MV-4-11 (cell line): Measurements from ENCODE around the gene NAT8L.

Experiments
- DNase-seq: peaks from one replicate; lab custom pipeline; 2025; lab: John Stamatoyannopoulos, UW

Gene NAT8L

DNA sequence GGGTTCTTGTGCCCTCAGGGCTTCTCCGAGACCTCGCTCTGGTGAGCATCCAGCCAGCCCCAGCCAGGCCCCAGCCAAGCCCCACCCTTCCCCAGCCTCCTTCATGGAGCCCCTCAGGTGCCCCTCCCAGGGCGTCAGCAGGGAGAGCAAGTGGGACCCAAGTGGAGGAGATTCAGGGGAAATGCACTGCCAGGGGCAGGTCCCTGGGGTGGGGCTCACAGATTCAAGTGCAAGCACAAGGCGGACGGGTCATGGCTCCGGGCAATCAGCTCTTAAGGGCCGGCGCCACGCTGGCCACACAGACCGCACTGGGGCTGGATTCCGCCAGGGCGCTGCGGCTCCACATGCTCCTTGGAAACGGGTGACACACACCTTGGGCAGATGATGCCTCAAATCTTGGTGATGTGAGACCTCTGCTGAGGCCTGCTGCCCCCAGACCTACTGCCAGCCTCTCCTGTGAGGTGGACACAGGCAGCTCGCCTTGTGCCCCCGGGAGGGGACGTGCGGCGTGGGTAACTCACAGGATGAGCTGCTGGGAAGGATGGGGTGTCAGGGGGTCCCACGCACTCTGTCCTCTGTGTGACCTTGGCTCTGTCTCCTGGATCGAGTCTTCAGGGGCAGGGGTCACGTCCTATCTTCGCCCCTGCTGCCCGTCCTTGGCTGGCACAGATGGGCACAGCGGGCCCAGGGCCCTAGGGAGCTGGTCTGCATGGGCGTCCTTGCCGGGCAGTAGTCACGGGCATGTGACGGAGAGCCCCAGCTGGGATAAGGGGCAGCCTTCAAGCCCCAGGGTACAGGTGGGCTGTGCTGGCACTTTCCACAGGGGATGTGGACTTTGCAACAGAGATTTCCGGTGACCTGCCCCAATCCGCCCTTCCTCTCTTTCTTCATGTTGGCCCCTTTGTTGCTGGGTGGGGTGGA is 17.1 kb downstream of the NAT8L start:
- DNase-seq, result no peak

DNA sequence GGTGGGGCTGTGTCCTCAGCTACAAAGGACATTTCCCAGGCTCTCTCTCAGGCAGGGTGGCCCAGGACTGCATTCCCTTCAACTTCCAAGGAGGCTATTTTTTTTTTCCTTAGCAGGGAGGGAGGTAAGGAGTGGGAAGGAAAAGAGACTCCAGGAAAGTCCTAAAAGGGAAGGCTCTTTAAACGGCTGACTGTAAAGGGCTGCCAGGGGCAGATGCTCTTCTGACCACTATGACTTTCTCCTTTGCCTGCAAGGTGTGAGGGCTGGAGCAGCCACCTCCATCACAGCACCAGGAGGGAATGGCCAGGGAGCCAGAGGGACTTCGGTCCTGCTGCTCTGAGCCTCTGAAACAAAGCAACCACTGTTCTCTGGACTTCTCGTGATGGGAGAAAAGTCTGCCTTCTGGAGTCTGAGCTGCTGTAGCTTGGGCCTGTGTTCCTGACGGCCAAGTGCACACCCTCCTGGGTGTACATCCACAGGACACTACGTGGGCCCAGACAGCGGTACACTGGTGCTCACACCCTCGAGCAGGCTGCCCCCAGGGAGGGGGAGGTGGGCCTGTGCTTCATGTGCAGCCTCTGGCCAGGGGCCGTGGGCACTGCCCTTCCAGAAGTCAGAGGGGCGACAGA is 17.9 kb downstream of the NAT8L start:
- no peak for DNase-seq

DNA sequence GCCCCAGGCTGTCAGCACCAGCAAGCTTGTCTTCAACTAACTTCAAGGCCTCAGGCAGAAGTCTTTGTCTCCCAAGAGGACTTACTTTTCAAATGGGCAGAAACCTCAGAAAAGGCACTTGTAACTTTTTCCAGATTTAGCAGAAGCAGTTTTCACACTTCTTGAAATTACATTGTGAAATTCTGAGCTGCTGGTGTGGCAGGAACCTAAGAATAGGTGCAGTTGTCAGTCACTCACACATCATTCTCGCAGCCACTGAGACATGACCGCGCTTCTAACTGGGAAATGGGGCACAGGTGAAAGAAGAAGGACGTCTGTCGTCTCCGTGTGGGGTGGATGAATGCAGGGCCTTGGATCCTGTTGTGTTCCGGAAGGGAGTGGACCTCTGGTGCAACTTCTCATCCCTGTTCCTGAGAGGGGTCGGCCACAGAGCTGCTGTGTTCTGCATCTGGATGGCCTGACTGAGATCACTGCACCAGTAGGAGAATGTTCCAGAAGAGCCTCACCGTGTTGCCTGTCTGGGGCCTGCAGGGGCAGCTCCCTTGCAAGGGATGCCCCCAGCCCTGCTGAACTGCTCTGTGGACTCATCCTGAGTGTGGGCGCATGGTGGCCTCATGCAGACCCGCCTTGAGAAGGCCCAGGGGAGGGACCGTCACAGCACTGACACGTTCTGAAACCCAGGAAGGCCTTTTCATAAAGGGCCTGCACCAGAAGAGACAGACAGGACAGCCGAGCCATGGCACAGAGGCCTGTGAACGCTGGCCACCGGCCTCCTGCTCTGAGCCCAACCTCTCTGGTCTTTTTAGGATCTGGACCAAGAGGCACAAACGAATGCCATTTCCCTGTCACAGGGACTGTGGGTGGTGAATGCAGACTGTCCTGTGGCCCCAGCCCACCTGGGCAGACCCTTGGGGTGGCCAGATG is 18.7 kb downstream of the NAT8L start:
- peak; percentile 56 for DNase-seq

DNA sequence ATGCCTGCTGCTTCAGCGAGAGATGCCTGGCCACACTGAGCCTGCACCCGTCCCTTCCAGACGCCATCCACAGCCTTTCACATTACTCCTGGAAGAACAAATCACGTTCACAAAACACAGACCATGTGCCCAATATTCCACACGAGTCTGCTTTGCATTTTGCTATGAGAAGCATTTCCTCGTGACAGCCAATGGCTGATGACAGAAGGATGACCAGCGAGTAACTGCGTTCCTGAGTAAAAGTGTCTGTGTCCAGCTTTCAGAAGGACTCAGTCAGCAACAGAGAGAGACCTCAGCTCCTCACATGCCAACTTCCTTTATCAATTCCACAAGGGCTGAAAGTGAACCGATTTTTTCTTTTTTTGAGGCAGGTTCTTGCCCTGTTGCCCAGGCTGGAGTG is 19.5 kb downstream of the NAT8L start:
- DNase-seq, result no peak

DNA sequence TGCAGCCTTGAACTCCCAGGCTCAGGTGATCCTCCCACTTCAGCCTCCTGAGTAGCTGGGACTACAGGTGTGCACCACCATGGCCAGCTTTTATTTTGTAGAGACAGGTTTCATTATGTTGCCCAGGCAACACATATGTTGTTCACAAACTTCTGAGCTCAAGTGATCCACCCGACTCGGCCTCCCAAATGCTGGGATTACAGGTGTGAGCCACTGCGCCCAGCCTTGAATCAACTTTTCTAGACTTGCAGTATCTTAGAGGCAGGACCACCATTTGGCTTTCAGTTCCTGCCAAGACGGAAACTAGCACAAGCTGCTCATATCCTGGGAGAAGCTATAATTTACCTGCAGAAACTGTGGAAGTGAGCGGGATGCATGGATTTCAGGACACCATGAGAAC is 19.9 kb downstream of the NAT8L start:
- DNase-seq, result no peak

DNA sequence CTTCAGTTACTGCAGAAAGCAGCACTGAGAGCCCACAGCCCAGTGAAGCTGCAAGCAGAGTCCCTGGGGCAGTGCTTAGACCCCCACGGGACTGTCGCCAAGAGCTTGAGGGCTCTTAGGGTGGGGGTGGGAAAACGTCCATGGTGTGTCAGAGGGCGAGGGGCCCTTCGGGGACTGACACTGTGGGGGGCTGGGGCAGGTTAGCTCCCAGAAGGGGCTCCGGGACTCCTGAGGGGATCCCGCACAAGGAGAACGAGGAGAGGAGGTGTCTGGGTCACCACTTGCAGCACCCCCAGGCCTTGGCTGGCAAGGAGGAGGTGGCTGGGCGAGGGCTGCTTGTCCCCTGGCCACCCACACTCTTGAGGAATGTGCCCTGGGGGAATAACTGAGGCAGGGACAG is 20.8 kb downstream of the NAT8L start:
- no peak for DNase-seq

DNA sequence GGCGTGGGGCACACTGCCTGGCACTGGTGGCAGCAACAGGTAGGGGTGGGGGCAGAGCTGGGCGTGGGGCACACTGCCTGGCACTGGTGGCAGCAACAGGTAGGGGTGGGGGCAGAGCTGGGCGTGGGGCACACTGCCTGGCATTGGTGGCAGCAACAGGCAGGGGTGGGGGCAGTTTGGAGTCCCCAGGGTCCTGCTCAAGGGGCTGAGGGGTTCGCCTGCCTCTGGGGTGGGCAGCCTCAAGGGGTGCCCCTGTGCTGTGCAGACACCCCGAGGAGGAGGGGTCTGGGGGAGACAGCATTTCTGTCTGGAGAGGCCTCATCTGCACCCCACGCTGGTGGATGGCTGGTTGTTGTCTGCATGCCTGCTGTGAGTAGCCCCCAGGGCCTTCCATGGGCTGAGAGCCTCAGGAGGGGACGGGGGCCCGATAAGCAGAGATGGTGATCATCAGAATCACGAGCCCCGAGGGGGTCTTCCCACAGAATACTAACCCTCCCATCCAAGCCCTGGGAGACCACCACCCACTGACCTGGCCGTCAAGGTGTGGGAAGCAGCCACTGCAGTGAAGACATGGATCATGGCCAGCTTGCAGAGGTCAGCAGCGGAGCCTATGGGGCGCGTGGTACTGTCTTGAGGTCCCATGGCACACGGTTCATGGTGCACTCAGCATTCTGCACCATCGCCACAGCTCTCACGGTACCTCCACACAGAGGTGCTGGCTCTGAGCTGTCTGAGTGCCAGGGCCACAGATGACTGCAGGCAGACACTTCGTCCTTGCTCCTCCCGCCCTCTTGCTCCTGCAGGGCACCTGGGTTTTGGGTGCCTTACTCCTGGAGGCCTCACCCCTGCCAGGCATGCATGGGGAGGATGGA is 21.5 kb downstream of the NAT8L start:
- no peak for DNase-seq

DNA sequence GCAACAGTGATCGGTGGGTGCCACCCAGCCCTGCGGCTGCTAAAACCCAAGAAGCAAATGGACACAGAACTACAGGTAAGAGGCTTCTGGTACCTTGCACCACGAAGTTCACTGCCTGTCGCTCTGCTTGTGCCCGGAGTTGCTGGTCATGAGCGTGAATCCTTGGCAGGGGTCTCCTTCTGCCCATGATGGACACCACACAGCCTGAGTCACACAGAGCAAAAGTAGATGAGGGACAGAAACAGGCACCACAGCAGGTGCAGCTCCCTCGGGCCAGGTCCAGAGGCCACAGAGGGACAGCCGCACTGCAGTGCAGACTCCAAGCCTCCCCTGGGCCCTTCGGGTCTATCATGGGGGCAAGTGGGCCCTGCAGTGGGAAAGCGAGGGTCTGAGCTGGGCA is 22.4 kb downstream of the NAT8L start:
- no peak for DNase-seq

DNA sequence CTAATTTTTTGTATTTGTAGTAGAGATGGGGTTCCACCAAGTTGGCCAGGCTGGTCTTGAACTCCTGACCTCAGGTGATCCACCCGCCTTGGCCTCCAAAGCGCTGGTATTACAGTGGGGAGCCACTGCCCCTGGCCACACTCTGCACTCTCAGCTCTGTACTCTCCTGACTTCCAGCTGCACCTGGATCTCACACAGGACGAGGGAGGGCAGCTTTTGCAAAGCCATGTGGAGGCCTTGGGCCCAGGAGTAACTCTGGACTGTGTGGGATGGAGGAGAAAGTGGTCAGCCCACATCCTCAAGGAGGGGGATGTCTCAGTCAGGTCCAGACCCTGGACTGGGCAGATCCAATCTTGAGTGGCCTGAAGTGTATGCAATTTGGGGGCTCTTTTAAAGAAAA is 23.0 kb downstream of the NAT8L start:
- DNase-seq, result no peak

DNA sequence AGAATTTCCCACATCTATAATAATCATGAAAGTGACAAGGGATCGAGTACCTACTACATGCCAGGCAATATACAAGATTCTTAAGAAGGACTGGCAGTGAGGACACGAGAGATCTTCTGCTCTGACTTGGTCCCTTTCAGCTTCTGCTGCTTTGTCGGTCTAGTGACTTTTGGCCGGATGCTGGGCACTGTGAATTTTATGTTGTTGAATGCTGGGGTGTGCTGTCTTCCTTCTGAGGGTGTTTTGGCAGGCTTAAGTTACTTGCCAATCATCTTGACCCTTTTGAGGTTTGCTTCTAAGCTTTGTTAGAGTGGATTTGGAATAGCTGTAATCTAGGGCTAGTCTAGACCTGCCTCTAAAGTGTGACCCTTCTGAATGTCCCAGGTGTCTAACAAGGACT is 23.5 kb downstream of the NAT8L start:
- no peak for DNase-seq

DNA sequence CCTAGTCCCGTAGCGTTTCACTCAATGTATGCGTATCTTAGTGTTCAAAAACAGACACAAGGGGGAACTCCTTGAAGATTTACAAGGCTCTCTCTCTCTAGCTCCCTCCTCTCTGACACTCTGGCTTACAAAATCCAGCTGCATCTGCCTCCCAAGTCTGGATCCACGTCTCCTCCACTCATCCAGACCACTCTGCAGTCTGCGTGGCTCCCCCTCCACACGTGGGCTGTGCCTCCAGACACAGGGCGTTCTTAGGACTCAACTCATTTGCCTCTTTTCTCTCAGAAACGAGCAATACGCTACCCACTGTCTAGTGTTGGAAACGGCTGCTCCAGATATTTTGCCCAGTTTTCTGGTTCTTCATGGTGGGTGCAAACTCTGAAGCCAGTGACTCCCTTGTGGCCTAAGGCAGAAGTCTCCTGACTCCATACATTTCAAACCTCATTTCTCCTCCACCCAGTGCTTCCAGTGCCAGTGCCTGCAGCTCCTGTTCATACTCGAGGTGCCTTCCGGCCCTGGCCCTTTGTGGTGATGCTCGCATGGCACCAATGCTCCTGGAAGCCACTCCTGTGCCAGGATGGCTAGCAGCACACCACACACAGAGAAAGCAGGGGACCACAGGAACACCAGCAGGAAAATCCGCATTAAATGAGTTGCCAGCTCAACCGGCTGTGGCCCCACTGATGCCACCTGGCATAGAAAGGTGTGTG is 24.1 kb downstream of the NAT8L start:
- DNase-seq, result no peak

DNA sequence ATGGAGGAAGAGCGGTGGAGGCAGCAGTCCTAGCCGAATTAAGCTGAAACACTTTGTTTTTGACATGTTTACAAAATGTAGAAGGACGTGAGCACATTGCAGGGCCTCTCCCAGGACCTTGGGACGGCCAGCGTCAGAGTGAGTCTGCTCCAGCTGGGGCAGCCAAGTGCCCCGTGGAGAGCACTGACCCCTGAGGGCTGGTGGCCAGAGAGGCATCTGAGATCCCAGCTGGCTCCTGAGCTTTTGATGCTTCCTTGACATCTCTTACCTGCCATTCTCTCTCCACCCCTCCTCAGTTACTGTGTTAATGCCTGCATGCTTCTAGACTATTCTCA is 24.7 kb downstream of the NAT8L start:
- no peak for DNase-seq

DNA sequence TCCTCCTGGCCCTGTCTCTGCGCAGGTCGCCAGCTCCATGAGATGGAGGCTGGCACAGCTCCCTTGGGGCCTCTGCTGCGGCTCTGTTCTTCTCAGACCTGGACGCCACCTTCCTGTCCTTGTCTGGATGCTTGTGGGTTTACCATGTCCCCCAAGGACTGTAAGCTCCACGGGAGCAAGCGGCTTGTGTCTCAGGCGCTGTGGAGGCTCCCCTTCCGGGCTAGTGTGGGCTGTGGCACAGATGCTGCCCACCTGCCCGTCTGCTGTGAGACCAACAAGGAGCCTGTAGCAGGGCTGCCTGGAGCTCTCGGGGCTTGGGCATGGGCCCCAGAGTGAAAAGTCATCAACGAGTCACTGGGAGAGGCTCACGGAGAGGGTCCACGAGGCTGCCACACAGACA is 25.2 kb downstream of the NAT8L start:
- DNase-seq, result no peak

DNA sequence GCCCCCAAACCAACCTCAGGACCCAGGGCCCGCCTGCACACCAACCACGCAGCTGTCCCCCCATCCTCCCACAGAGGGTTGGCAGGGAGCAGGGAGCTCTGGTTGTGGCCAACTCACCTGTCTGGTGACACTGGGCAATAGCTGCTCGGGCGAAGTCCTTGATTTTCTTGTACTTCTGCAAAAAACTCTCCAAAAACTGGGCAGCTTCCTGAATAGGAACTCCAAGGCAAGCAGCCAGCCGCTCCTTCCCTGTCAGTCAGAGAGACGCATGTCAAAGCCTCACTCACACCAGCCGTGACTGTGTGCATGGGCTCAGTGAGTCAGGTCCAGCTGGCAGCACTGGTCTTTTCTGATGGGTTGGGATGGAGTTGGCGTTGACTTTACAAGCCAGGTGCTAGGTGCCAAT is 26.4 kb downstream of the NAT8L start:
- no peak for DNase-seq

DNA sequence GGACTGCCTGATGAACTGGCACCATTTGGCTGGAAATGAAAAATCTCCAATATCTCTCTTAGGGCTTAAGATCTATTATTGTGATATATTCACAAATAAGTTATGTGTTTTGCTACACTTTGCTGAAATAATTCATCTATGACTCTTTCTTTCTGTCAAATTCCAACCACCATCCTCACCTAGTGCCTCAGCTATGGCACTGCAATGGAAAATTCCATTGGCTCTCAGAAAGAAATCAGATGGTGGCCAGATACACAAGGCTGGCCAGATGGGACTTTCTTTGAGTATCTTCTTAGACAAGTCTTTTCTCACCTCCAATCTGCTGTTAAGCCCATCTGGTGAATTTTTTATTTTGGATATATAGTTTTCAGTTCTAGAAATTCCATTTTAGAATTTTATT is 28.0 kb downstream of the NAT8L start:
- no peak for DNase-seq

DNA sequence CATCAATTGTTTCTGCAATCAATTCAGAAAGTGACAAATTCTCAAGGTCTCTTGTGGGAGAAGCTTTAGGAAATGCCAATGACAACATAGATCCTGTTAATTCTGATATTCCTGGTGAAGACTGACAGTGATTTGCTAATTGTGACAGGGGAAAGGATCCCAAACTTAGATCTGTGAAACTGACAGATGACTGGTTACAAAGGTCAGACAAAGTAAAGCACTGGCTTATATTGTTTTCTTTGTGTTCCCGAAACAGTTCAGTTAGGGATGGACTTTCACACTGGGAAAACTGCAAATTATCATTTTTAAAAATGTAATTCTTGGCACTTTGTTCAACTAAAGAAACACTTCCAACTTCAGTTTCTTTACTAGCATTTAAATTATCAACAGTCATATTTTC is 30.1 kb downstream of the NAT8L start:
- DNase-seq, result no peak

DNA sequence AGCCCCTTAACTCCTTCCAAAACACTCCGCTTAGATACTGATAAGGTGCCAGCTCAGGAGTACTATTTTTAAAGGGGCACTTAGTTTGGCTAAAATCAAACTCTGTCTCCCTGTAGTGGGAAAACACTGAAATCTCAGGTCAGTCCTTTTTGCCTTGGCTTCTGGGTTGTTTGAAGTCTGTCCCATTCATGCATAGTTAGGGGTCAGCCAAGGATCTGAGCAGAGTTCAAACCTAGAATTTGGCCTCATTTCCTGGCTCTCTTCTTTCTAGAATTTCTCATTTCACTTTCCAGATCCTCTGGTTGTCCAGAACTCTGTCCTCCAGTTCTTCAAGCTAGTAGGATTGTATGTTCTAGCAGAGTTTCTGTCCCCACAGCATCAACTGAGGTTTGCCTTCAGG is 31.5 kb downstream of the NAT8L start:
- DNase-seq, result no peak

DNA sequence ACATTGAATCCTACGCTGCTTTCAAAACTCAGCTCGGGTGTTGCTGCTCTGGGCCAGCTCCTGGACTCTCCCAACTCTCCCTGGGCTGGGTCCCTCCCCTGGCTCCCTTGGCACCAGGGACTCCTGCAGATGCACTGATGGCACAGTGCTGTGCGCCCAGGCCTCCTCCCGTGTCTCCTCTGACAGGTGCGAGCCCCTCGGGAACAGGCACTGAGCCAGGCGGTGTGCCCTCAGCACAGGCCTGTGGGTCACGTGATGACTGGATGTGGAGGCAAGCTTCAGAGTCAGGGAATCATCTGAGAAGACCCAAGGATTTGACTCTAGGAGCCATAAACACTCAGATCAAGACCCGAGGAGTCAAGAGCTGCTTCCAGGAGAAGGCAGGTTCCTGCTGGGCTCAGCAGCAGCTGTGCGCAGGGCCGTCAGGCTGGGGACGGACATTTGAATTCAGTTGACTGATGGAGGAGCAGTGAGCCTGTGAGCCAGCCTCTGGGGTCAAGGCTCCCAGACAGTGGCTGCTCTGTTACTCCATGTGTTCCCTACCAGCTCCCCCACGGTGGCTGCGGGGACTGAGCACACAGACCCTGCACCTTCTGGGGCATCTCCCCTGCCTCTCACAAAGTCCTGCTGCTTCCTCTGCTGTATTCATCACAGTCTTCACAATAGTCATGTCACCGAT is 33.0 kb downstream of the NAT8L start:
- no peak for DNase-seq

DNA sequence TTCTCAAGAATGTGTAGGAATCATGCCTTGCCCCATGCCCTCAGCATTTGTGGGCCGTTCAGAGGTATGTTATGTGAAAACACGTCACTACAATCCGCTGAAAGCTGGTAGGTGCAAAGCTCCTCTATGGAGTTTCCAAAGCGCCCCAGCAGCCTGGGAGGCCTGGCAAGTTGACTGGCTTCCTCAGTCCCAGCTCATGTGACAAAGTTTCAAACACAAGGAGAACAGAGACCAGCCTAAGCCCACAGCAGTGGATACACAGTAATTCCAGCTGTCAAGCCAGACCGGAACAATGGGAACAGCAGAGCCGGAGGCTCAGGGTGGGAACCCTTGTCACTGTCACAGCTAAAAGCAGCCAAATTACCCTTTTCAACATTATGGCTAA is 33.5 kb downstream of the NAT8L start:
- no peak for DNase-seq

DNA sequence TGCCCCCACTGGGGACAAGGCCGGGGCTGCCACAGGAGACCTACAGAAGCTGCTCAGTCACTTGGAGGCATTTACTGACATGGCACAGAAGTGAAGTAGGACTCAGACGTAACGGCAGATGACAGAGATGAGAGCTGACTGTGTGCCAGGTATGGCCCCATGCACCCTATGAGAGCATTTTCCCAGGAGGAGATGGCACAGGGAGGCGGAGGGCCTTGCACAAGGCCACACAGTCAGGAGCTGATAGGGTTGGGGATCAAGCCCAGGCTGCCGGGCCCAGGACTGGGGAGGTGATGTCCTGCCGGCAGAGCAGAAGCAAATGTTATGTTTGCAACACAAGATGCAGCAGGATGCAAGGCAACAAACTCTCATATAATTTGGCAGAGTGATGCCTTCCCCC is 34.1 kb downstream of the NAT8L start:
- no peak for DNase-seq

DNA sequence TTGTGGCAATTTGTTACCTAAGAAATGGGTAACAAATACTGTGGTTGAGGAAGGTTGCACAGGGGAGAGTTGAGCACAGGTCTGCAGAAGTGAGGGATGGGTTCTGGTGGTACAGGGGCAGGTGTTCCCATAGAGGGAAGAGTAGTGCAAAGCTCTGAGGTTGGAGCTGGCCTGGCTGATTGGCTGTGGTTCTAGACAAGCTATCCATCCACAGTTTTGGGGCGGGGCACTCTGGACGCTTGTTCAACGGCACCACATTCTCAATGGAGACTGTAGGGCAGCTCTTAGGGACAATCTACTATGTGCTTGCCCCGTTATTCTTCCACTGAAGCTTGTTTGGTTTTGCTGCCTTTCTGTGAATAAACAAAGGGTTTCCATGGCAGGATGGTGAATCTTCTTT is 35.4 kb downstream of the NAT8L start:
- DNase-seq, result no peak
